Stomach smooth muscle (tissue), 2 donors: ENCODE measurements around the gene BRD3.

ENCODE experiments used
- H3K27ac ChIP-seq: one replicate; pipeline ENCODE4 v1.7.0; 2013; ENCODE audit warnings: mild to moderate bottlenecking, low read length, inconsistent platforms
- H3K27me3 ChIP-seq, 2 donors: one replicate each; pipeline ENCODE4 v1.7.0; 2013; ENCODE audit warnings: low read length in 2 of 2; ENCODE audit not compliant: insufficient read depth in 2 of 2, control insufficient read depth in 1 of 2
- H3K36me3 ChIP-seq, 2 donors: one replicate each; pipeline ENCODE4 v1.7.0; 2013; ENCODE audit warnings: low read length in 2 of 2; ENCODE audit not compliant: control insufficient read depth in 2 of 2, insufficient read depth in 2 of 2
- H3K4me1 ChIP-seq: one replicate; pipeline ENCODE4 v1.7.0; 2013; ENCODE audit warnings: low read length; ENCODE audit not compliant: control insufficient read depth, insufficient read depth
- H3K4me3 ChIP-seq, 2 donors: one replicate each; pipeline ENCODE4 v1.7.0; 2013; ENCODE audit warnings: low read length in 2 of 2
- H3K9ac ChIP-seq, 2 donors: one replicate each; pipeline ENCODE4 v1.7.0; 2013; ENCODE audit warnings: low read length in 2 of 2, mild to moderate bottlenecking in 1 of 2
- H3K9me3 ChIP-seq, 2 donors: one replicate each; pipeline ENCODE4 v1.7.0; 2013; ENCODE audit warnings: low read length in 2 of 2; ENCODE audit not compliant: control insufficient read depth in 2 of 2
- donor health status: healthy.
- donor health status: Pancreatic carcinoma.

BRD3 gene

DNA sequence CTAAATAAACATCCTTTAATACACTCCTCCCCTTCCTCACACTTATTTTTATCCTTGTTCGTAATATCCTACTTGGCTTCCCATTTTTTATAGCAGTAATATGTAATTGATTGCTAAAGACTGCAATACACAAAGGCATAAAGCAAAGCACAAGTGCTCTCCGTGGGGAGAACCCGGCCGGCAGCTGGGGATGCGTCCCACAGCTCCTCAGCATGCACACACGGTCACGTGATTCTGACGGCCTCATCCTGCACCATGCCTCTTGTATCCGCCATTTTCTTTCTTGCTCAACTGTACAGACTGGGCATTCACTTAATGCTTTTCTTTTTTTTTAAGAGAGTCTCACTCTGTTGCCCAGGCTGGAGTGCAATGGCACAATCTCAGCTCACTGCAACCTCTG, 39.8 kb downstream of the BRD3 start:
- H3K4me1 ChIP-seq: peaks cover 9% of the 10 kb centered on the region
- no peak overlapping the region for H3K9ac ChIP-seq
- no peak overlapping the region for H3K27ac ChIP-seq
- no peaks in the 10 kb centered on the region for H3K9me3 ChIP-seq
- no peak overlapping the region for H3K4me3 ChIP-seq
- no peaks in the 10 kb centered on the region for H3K27me3 ChIP-seq
- peaks cover 10 to 28% of the 10 kb centered on the region in 2 donors for H3K36me3 ChIP-seq

DNA sequence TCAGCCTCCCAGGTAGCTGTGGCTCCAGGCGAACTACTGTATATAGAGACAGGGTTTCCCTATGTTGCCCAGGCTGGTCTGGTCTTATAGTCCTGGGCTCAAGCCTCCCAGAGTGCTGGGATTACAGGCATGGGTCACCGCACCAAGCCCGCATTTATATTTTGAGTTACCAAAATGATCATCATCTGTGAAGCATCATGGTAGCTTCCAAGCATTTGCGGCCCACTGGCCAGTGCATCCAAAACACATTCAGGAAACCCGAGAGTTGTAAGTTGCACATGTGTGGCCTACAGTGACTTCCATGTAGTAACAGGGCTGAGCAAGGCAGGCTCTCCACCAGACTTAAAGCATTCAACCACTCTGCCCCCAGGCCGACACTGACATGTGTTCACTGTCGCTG, 40.3 kb downstream of the BRD3 start:
- Histone ChIP-seq H3K4me1 (peaks cover 9% of the 10 kb centered on the region), H3K4me3 (no peak overlapping the region), H3K36me3 (peaks cover 8 to 26% of the 10 kb centered on the region in 2 donors), H3K27ac (no peak overlapping the region), H3K9ac (no peak overlapping the region), H3K27me3 (no peaks in the 10 kb centered on the region), H3K9me3 (no peaks in the 10 kb centered on the region)

DNA sequence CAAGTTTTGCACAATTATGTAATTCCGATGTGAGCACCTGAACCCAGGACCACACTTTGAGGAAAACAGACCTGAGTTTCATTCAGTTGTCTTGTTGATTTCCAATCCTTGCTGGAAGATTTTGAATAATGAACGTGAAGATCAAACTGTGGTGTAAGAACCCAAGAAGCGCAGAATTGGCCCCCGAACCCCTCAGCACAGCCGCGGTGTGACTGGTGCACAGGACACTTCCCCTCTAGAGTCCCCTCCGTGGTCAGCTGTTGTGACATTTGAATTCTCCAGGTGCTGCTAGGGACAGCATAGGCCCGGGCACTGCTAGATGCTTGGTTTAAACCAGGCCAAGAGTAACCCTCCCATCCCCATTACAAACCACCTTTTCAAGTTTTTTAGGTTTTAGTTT, 40.8 kb downstream of the BRD3 start:
- H3K9ac ChIP-seq: no peak overlapping the region
- peaks cover 8 to 26% of the 10 kb centered on the region in 2 donors for H3K36me3 ChIP-seq
- no peaks in the 10 kb centered on the region for H3K9me3 ChIP-seq
- H3K27ac ChIP-seq: no peak overlapping the region
- peaks cover 9% of the 10 kb centered on the region for H3K4me1 ChIP-seq
- no peaks in the 10 kb centered on the region for H3K27me3 ChIP-seq
- H3K4me3 ChIP-seq: no peak overlapping the region

DNA sequence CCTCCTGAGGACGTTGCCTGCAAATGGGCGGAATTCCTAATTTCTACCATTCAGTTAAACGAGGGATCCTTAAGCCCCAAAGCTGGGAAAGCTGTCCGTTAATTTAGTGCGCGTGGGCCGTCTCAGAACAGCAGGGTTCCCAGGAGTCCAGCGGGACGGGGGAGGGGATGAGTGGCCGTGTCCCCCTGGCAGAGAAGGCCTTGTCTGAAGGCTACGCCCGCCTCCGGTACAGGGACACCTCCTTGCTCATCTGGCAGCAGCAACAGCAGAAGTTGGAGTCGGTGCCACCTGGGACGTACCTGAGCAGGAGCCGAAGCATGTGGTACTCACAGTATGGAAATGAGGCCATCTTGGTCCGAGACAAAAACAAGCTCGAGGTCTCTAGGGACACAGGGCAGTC, 41.2 kb downstream of the BRD3 start:
- Histone ChIP-seq H3K9me3 (no peaks in the 10 kb centered on the region), H3K4me3 (peak overlapping the region; percentile 79 to 83), H3K4me1 (peaks cover 9% of the 10 kb centered on the region), H3K27me3 (no peaks in the 10 kb centered on the region), H3K27ac (no peak overlapping the region), H3K36me3 (peaks cover 4 to 22% of the 10 kb centered on the region in 2 donors), H3K9ac (no peak overlapping the region)

DNA sequence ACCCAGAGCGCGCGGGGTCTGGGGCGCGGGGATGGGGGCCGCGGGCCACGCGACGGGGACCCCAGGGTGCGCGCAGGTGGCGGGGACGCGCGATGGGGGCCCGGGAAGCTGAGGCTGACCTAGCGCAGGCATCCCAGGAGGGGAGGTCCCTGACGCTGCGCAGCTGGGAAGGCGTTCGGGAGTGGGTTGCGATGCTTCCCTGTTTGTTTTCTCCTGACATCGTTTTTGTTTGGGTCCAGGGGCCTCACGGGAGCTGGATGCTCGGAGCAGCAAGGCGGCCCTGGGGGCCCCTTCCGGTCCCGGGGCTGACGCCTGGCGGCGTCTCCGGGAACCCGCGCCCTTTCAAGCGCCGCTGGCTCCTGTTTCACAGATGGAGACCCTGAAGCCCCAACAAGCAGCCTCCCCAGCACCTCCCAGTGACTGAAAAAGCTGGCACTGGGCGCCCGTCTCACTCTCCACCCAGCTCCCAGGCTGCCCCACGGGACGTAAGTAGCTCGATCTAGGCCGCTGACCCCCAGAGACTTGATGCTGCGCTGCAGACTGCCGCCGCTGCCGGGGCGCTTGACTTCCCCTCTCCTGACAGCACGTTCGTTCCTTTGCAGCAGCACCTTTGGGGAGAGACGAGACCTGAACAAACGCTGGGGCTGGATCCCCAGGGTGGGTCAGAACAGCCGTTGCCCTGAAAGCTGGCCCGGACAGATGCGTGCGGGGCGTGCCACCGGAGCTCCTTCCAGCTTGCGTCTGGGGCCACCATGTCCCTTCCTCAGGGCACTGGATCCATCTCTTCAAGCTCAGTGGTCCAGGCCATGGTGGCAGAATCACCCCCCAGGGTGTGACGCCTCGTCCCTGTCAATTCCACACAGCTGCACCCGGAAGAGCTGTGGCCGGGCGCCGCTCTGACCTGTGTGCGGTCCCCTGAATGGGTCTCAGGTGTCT, 42.0 kb downstream of the BRD3 start:
- H3K27ac ChIP-seq: peak overlapping the region; percentile 37
- peak overlapping the region; percentile 79 to 83 for H3K4me3 ChIP-seq
- H3K9ac ChIP-seq: peak overlapping the region; percentile 70 to 72
- H3K36me3 ChIP-seq: peaks cover 3 to 17% of the 10 kb centered on the region in 2 donors
- H3K9me3 ChIP-seq: no peaks in the 10 kb centered on the region
- H3K4me1 ChIP-seq: peaks cover 9% of the 10 kb centered on the region
- H3K27me3 ChIP-seq: no peaks in the 10 kb centered on the region

DNA sequence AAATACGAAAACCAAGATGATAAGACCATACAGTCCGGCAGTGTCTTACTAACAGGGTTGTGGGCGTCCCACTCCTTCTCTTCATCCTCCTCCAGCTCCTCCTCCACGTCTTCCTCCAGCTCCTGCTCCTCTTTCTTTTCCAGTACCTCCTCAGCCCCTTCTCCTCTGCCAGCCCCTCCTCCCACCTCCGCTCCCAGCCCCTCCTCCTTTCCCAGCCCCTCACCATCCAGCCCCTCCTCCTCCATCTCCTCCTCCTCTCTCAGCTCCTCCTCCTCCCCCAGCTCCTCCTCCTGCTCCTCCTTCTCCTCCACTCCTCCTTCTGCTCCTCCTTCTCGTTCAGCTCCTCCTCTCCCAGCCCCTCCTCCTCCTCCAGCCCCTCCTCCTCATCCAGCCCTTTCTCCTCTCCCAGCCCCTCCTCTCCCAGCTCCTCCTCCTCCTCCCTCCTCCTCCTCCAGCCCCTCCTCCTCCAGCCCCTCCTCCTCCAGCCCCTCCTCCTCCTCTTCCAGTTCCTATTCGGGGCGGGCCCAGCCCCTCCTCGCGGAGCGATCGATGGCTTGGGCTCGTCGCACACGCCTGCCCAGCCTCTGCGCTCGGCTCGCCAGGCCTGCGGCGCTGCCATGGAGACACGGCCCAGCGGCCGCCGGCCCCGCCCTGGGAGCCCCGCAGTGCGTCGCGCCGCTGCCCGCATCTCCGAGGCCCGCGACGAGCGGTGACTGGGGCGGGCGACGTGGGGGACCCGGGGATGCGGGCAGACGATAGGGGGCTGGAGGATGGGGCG, 42.8 kb downstream of the BRD3 start, which contains the start of gene BRD3OS:
TSS of gene BRD3OS (plus strand) at position 654 of the 778 bp plus-strand sequence. CDS start 1,267 bp downstream, outside the sequence.
- Histone ChIP-seq H3K4me3 (peak within 1 kb of the TSS; percentile 79 to 83), H3K27ac (peak within 1 kb of the TSS; percentile 37), H3K4me1 (peaks cover 9% of the 10 kb centered on the region), H3K36me3 (peaks cover 3 to 15% of the 10 kb centered on the region in 2 donors), H3K9me3 (no peaks in the 10 kb centered on the region), H3K27me3 (no peaks in the 10 kb centered on the region), H3K9ac (peak within 1 kb of the TSS; percentile 70 to 72)

DNA sequence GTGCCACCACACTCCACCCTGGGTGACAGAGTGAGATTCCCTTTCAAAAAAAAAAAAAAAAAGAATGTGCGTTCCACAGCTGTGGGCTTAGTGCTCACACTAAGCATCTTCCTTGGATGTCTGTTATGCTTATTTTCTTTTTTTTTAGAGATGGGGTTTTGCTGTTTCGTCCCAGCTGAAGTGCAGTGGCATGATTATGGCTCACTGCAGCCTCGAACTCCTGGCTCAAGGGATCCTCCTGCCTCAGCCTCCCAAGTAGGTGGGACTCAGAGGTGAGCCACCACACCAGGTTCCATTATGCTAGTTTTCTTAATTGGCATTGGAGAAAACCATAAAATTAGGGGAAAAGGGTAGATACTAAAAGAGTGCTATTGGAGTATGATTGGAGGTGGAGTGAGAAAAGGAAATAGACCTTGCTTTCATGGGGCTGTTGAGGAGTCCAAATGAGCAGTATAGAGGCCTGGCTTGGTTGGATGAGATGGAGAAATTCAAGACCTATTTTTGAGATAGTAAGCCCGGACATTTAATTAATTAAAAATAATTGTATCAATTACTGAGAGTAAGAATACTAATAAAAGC, 43.5 kb downstream of the BRD3 start:
- Histone ChIP-seq H3K27me3 (no peaks in the 10 kb centered on the region), H3K36me3 (peaks cover 3 to 11% of the 10 kb centered on the region in 2 donors), H3K4me3 (peak overlapping the region; percentile 53 to 64), H3K4me1 (peaks cover 9% of the 10 kb centered on the region), H3K9ac (no peak overlapping the region), H3K27ac (no peak overlapping the region), H3K9me3 (no peaks in the 10 kb centered on the region)

DNA sequence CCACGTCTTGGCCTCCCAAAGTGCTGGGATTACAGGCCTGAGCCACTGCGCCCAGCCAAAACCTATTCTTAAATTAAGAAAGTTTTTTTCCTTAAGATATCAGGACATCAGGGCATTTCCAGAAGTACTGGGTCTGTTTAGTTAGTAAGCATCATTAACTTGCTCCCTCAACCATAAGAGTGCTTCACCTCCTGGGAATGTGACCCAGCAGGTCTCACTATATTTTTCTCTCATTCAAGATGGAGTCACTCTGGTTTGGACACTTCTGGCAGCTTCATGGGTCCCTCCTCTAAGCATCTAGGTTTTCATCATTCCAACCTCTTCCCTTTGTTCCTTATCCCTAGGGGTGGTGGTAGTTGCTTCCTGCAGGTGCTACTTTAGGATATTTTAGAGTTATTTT, 52.9 kb downstream of the BRD3 start:
- no peaks in the 10 kb centered on the region for H3K4me1 ChIP-seq
- H3K4me3 ChIP-seq: no peak overlapping the region
- H3K36me3 ChIP-seq: no peaks in the 10 kb centered on the region
- no peaks in the 10 kb centered on the region for H3K9me3 ChIP-seq
- no peaks in the 10 kb centered on the region for H3K27me3 ChIP-seq
- no peak overlapping the region for H3K9ac ChIP-seq
- H3K27ac ChIP-seq: no peak overlapping the region

DNA sequence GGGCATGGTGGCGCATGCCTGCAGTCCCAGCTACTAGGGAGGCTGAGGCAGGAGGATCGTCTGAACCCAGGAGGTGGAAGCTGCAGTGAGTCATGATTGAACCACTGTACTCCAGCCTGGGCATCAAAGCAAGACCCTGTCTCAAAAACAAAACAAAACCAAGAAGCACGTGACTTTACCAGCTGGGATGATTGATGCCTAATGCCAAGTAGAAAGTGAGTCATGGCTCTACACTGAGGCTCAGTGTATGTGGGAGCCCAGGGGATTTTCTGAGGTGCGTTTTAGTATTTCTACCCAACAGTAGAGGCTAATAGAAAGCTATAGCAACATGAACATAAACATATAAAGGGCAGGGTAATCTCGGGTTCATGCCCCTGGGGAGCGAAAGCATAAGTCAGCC, 56.4 kb downstream of the BRD3 start:
- no peaks in the 10 kb centered on the region for H3K9me3 ChIP-seq
- no peak overlapping the region for H3K9ac ChIP-seq
- no peak overlapping the region for H3K4me3 ChIP-seq
- peaks cover 3% of the 10 kb centered on the region for H3K4me1 ChIP-seq
- no peak overlapping the region for H3K27ac ChIP-seq
- peaks cover 0 to 3% of the 10 kb centered on the region in 2 donors for H3K27me3 ChIP-seq
- no peaks in the 10 kb centered on the region for H3K36me3 ChIP-seq

DNA sequence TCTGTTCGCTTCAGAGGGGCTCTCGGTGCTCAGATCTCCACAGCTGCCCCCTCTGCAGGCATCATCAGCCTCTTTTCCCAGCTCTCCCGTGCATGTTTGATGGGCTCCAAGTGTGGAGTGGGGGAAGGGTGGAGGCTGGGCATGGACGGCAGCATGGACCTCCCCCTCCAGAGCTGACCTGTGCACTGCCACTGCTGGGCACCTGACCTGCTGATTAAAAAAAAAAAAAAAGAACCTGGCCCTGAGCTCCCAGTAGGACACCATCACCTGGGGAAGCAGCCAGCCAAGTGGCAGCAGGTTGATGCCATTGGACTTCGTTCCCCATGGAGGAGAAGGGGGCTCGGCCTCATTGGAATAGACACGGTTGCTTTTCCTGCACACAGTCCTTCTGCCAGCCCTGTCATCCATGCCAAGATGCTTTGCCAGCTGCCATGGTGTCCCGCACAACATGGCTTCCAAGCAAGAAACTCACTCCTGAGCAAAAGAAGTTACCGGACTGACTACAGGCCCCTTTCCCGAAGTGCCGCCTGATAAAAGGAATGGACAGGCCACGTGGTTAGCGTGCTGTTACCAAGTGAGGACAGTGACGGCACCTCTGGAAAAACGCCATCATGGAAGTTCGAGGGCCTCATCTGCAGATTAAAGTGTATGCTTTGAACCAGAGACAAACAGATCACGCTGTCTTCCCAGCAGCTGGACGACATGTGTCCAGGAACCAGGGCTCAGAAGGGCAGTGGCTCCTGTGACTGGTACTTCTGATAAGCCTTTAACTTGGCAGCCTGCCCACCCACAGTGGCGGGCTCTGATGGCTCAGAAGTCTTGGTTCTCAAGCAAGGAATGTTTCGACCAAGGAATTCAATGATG, 57.3 kb downstream of the BRD3 start:
- peaks cover 0 to 3% of the 10 kb centered on the region in 2 donors for H3K27me3 ChIP-seq
- no peak overlapping the region for H3K27ac ChIP-seq
- H3K4me1 ChIP-seq: peaks cover 3% of the 10 kb centered on the region
- H3K9ac ChIP-seq: no peak overlapping the region
- no peaks in the 10 kb centered on the region for H3K9me3 ChIP-seq
- no peak overlapping the region for H3K4me3 ChIP-seq
- H3K36me3 ChIP-seq: no peaks in the 10 kb centered on the region
